Stimulated activated CD8-positive, alpha-beta memory T cell treated with anti-CD3 and anti-CD28 coated beads, Interleukin-12 subunit alpha, Interleukin-12 subunit beta, amount 100 ng/mL, for 24 hours (primary cell): ENCODE results near the gene TSPAN8.
"Not testable (repeated sequence)": the region's sequence is repeated elsewhere in the genome, so short reads cannot be mapped to it uniquely, and the experiment has no call there.

Experiments
- DNase-seq: peaks from one replicate; pipeline ENCODE4 v3.0.0-alpha.2; 2020; ENCODE audit errors: extremely low read depth

Gene TSPAN8

DNA sequence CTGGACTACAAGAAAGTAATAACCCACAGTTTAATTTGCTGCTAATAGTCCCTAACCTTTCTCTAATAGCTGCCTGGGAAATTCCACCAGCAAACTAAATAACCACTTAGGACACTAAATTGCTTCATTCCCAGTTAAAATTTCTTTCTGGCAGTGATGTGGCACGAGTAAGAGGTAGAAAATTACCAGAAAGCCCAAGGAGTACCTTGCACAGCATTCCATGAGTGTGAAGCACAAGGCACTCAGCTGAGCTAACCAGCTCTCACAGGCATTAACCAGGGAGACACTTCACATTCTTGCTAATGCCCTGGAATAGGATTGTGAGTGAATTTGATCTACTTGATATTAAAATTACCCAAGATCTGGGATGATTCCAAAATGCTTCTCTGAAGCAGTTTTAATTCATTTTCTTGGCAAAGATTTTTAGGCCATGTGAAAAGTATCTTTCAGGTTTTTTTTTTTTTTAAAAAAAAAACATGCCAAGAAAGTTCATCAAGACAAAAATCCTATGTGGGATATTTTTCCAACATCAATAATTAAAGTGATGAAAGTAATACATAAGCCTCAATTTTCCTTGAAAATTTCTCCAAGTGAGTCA, 29.5 kb downstream of the TSPAN8 start:
- no peak for DNase-seq

GRCh38 chr12:71125949-71126348, 31.9 kb downstream of the TSPAN8 start:
- DNase-seq = no peak

- no peak for DNase-seq
Observed at GRCh38 chr12:71125515-71125914, 32.3 kb downstream of the TSPAN8 start.

- no peak for DNase-seq
Observed at GRCh38 chr12:71124835-71125460, 32.9 kb downstream of the TSPAN8 start.

- not testable (repeated sequence) for DNase-seq
Observed at GRCh38 chr12:71113148-71113547, 44.7 kb downstream of the TSPAN8 start.

GRCh38 chr12:71109834-71110233, 48.0 kb downstream of the TSPAN8 start:
- no peak for DNase-seq

- DNase-seq = no peak
Observed at GRCh38 chr12:71108355-71108754, 49.4 kb downstream of the TSPAN8 start.

- DNase-seq = no peak
Observed at GRCh38 chr12:71107936-71108335, 49.9 kb downstream of the TSPAN8 start.

- DNase-seq = no peak
Observed at GRCh38 chr12:71105956-71106355, 51.8 kb downstream of the TSPAN8 start.

- no peak for DNase-seq
Observed at GRCh38 chr12:71092290-71092689, 65.5 kb downstream of the TSPAN8 start.

GRCh38 chr12:71090971-71091370, 66.8 kb downstream of the TSPAN8 start:
- no peak for DNase-seq

DNA sequence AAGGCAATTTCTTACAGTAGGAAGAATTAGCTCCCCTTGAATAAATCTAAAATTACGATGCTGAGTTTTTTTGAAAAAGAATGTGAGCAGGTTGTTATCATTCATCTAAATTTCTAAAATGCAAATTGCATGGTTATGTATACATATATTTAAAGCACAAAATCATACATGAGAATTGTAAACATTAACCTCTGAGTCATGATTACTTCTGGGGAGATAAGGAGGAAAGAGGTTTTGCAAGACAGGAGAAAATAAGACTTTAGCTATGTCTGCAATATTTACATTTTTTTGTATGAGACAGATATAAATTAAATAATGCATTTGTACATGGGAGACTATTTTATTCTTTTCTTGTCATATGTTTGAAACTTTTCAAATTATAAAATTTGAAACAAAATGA, 72.2 kb downstream of the TSPAN8 start:
- no peak for DNase-seq

DNA sequence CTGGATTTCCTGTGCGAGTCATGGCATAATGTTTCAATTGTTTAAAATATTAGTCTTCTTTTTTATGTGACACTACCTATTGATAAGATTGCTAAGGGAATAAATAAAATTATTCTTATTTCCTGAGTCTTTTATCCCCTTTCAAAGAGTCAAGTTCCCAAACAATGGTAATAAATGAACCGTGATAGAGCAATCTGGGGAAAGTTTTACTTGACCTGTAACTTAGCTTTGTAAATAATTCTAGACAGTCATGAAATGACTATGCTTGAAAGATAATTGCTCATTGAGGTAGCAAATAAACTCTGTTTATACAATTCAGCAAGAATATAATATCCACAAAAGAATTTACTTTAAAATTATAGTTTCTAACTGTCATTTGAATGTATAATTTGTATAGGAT, 82.1 kb downstream of the TSPAN8 start:
- DNase-seq = no peak
